Nephron progenitor cell (in vitro differentiated cells): ENCODE data around the gene OPALIN.

Experiments used
- DNase-seq: peaks from one replicate; pipeline ENCODE4 v3.0.0; 2021
- H3K27ac Mint-ChIP-seq: 2 replicates; pipeline ENCODE4 v1.8.0; 2021; ENCODE audit warnings: mild to moderate bottlenecking, moderate library complexity, mixed read lengths
- H3K27me3 Mint-ChIP-seq: 2 replicates; pipeline ENCODE4 v1.8.0; 2021; ENCODE audit warnings: mild to moderate bottlenecking, low read depth, mixed read lengths; ENCODE audit not compliant: poor library complexity
- H3K36me3 Mint-ChIP-seq: 2 replicates; pipeline ENCODE4 v1.8.0; 2021; ENCODE audit warnings: low read depth, mixed read lengths
- H3K4me1 Mint-ChIP-seq: 2 replicates; pipeline ENCODE4 v1.8.0; 2021; ENCODE audit warnings: mixed read lengths
- H3K4me3 Mint-ChIP-seq: 2 replicates; pipeline ENCODE4 v1.8.0; 2021; ENCODE audit warnings: mild to moderate bottlenecking, moderate library complexity, mixed read lengths
- H3K9me3 Mint-ChIP-seq: 2 replicates; pipeline ENCODE4 v1.8.0; 2021; ENCODE audit warnings: mild to moderate bottlenecking, moderate library complexity, mixed read lengths
- CTCF ChIP-seq: fragments of 200-600 bp; sonication (generic); IDR thresholded peaks from 2 replicates; pipeline ENCODE4 v1.5.0; 2021; ENCODE audit warnings: antibody characterized with exemption

OPALIN gene

GRCh38 chr10:96360766-96361165, 2.0 kb upstream of the OPALIN start:
- Mint-ChIP-seq H3K4me1 (peaks cover 15% of the 10 kb centered on the region), H3K9me3 (peaks cover 3% of the 10 kb centered on the region), H3K36me3 (no peaks in the 10 kb centered on the region), H3K27ac (no peak overlapping the region), H3K4me3 (no peak overlapping the region), H3K27me3 (peaks cover 7% of the 10 kb centered on the region)
- no peak for DNase-seq
- TF ChIP-seq CTCF, result no peak

- Mint-ChIP-seq H3K27me3 (peaks cover 8% of the 10 kb centered on the region), H3K4me1 (peaks cover 15% of the 10 kb centered on the region), H3K27ac (no peak overlapping the region), H3K36me3 (no peaks in the 10 kb centered on the region), H3K4me3 (no peak overlapping the region), H3K9me3 (peaks cover 3% of the 10 kb centered on the region)
- no peak for DNase-seq
- no peak for TF ChIP-seq CTCF
Measured at GRCh38 chr10:96360331-96360730, 1.5 kb upstream of the OPALIN start.

- H3K4me3 Mint-ChIP-seq, result no peak overlapping the region
- H3K36me3 Mint-ChIP-seq, result no peaks in the 10 kb centered on the region
- H3K4me1 Mint-ChIP-seq, result peaks cover 15% of the 10 kb centered on the region
- H3K27ac Mint-ChIP-seq, result peak overlapping the region; percentile 60
- DNase-seq, result no peak
- H3K27me3 Mint-ChIP-seq, result peaks cover 8% of the 10 kb centered on the region
- no peak for TF ChIP-seq CTCF
- H3K9me3 Mint-ChIP-seq, result peaks cover 3% of the 10 kb centered on the region
Measured at GRCh38 chr10:96359616-96360015, 814 bp upstream of the OPALIN start.

GRCh38 chr10:96357038-96357620, 1.7 kb downstream of the OPALIN start:
- TF ChIP-seq CTCF, result no peak
- no peak for DNase-seq
- Mint-ChIP-seq H3K27ac (no peak overlapping the region), H3K4me1 (peaks cover 15% of the 10 kb centered on the region), H3K36me3 (no peaks in the 10 kb centered on the region), H3K4me3 (no peak overlapping the region), H3K9me3 (no peaks in the 10 kb centered on the region), H3K27me3 (peaks cover 8% of the 10 kb centered on the region)

- Mint-ChIP-seq H3K4me3 (no peak overlapping the region), H3K27ac (no peak overlapping the region), H3K36me3 (no peaks in the 10 kb centered on the region), H3K4me1 (no peaks in the 10 kb centered on the region), H3K9me3 (peaks cover 3% of the 10 kb centered on the region), H3K27me3 (peaks cover 8% of the 10 kb centered on the region)
- TF ChIP-seq CTCF, result no peak
- no peak for DNase-seq
Measured at GRCh38 chr10:96352582-96352981, 6.2 kb downstream of the OPALIN start.

- no peaks in the 10 kb centered on the region for H3K4me1 Mint-ChIP-seq
- peaks cover 8% of the 10 kb centered on the region for H3K9me3 Mint-ChIP-seq
- no peaks in the 10 kb centered on the region for H3K36me3 Mint-ChIP-seq
- no peak for TF ChIP-seq CTCF
- H3K4me3 Mint-ChIP-seq, result no peak overlapping the region
- peaks cover 6% of the 10 kb centered on the region for H3K27me3 Mint-ChIP-seq
- no peak overlapping the region for H3K27ac Mint-ChIP-seq
- DNase-seq, result no peak
Measured at GRCh38 chr10:96352027-96352426, 6.8 kb downstream of the OPALIN start.
